Measurements from ENCODE around the gene PPM1N.

Gene PPM1N

GRCh38 chr19:45498411-45499195 is at the start of gene PPM1N:
PPM1N (plus strand) TSS chr19:45498443; CDS start chr19:45498473, 30 bp downstream.
- in situ Hi-C loops (cut with MboI; ENCODE audit: low sequenced_read_pairs): no loop called here

GRCh38 chr19:45448887-45449299 is 49.4 kb upstream of the PPM1N start:
- in situ Hi-C loops (cut with MboI; ENCODE audit: low sequenced_read_pairs): no loop called here

- in situ Hi-C loops (cut with MboI; ENCODE audit: low sequenced_read_pairs): no loop called here
These were observed 48.3 kb upstream of the PPM1N start for GRCh38 chr19:45450012-45450333.

- in situ Hi-C loops (cut with MboI; ENCODE audit: low sequenced_read_pairs): no loop called here
These were observed 47.0 kb upstream of the PPM1N start for GRCh38 chr19:45451131-45451849.

GRCh38 chr19:45451850-45452387 is 46.3 kb upstream of the PPM1N start:
- in situ Hi-C loops (cut with MboI; ENCODE audit: low sequenced_read_pairs): no loop called here

- in situ Hi-C loops (cut with MboI; ENCODE audit: low sequenced_read_pairs): no loop called here
These were observed 42.3 kb upstream of the PPM1N start for GRCh38 chr19:45455707-45456499.

- in situ Hi-C loops (cut with MboI; ENCODE audit: low sequenced_read_pairs): no loop called here
These were observed 41.8 kb upstream of the PPM1N start for GRCh38 chr19:45456500-45456815.

- in situ Hi-C loops (cut with MboI; ENCODE audit: low sequenced_read_pairs): no loop called here
These were observed 40.5 kb upstream of the PPM1N start for GRCh38 chr19:45457776-45458175.

GRCh38 chr19:45460807-45461347 is 37.4 kb upstream of the PPM1N start:
- in situ Hi-C loops (cut with MboI; ENCODE audit: low sequenced_read_pairs): no loop called here

GRCh38 chr19:45462174-45462573 is 36.1 kb upstream of the PPM1N start:
- in situ Hi-C loops (cut with MboI; ENCODE audit: low sequenced_read_pairs): no loop called here

GRCh38 chr19:45463241-45463640 is 35.0 kb upstream of the PPM1N start:
- in situ Hi-C loops (cut with MboI; ENCODE audit: low sequenced_read_pairs): no loop called here

- in situ Hi-C loops (cut with MboI; ENCODE audit: low sequenced_read_pairs): no loop called here
These were observed 34.0 kb upstream of the PPM1N start for GRCh38 chr19:45464274-45464673.

- in situ Hi-C loops (cut with MboI; ENCODE audit: low sequenced_read_pairs): no loop called here
These were observed 33.3 kb upstream of the PPM1N start for GRCh38 chr19:45464852-45465441.

GRCh38 chr19:45467115-45467455 is 31.2 kb upstream of the PPM1N start:
- in situ Hi-C loops (cut with MboI; ENCODE audit: low sequenced_read_pairs): no loop called here

- in situ Hi-C loops (cut with MboI; ENCODE audit: low sequenced_read_pairs): no loop called here
These were observed 30.6 kb upstream of the PPM1N start, which contains the start of gene FOSB for GRCh38 chr19:45467456-45468158. FOSB (plus strand) TSS chr19:45467996; CDS start chr19:45468587, 591 bp downstream.

- in situ Hi-C loops (cut with MboI; ENCODE audit: low sequenced_read_pairs): no loop called here
These were observed 30.0 kb upstream of the PPM1N start for GRCh38 chr19:45468159-45468651.

- in situ Hi-C loops (cut with MboI; ENCODE audit: low sequenced_read_pairs): no loop called here
These were observed 29.5 kb upstream of the PPM1N start for GRCh38 chr19:45468803-45469131.

- in situ Hi-C loops (cut with MboI; ENCODE audit: low sequenced_read_pairs): no loop called here
These were observed 28.9 kb upstream of the PPM1N start for GRCh38 chr19:45469132-45469944.
